SK-N-MC (cell line): Measurements from ENCODE around the gene KCNN3.
"Not testable (repeated sequence)": the region's sequence is repeated elsewhere in the genome, so short reads cannot be mapped to it uniquely, and the experiment has no call there.

Experiments
- EZH2 ChIP-seq: fragments of 200-600 bp; sonication (generic); IDR thresholded peaks from one replicate; pipeline ENCODE4 v1.6.1; 2017; ENCODE audit warnings: antibody characterized with exemption
- POLR2AphosphoS5 ChIP-seq: IDR thresholded peaks from 2 replicates; pipeline ENCODE4 v1.6.1; 2012; ENCODE audit warnings: mild to moderate bottlenecking, low read depth, low read length, borderline replicate concordance

- not testable (repeated sequence) for TF ChIP-seq POLR2AphosphoS5, EZH2
Observed at GRCh38 chr1:154670310-154671270, 199.5 kb downstream of the KCNN3 start.
